NCI-H748 treated with DMSO at 0.1 percent for 48 hours (cell line): Measurements from ENCODE around the gene PRPF31.
A peak's percentile ranks its signal among the peaks of the same experiment; 100 is the strongest.

ENCODE experiments used
- DNase-seq: peaks from one replicate; lab custom pipeline; 2025; lab: John Stamatoyannopoulos, UW

PRPF31 gene

GRCh38 chr19:54108496-54108895 is 7.1 kb upstream of the PRPF31 start:
- DNase-seq = no peak

DNA sequence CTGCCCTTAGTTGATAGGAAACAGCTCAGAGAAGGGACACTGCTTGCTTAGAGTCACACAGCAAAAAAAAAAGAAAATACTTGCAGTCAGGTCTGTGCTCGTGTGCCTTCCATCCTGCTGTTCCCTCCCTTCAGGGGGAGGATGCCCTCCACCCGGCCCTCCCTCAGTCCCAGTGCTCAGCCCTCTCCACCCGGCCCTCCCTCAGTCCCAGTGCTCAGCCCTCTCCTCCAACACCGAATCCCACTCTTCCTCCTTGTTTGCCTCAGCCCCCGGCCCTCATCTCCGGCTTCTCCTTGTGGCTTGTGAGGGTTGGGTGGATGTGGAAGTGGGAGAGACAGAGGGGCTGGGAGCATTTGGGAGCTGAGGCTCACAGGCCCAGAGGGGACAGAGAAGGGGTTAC is 5.9 kb upstream of the PRPF31 start:
- DNase-seq = no peak

GRCh38 chr19:54114340-54115108 is 1.0 kb upstream of the PRPF31 start:
- no peak for DNase-seq

GRCh38 chr19:54121259-54121658 is 5.7 kb downstream of the PRPF31 start:
- DNase-seq = no peak

GRCh38 chr19:54123682-54124081 is 8.1 kb downstream of the PRPF31 start:
- no peak for DNase-seq

- DNase-seq = no peak
These were observed 8.8 kb downstream of the PRPF31 start for GRCh38 chr19:54124393-54124792.

GRCh38 chr19:54125713-54126112 is 10.2 kb downstream of the PRPF31 start:
- DNase-seq = no peak

GRCh38 chr19:54127688-54128440 is 12.3 kb downstream of the PRPF31 start:
- DNase-seq = no peak

- no peak for DNase-seq
These were observed 12.8 kb downstream of the PRPF31 start for GRCh38 chr19:54128441-54128725.

- DNase-seq = no peak
These were observed 13.5 kb downstream of the PRPF31 start for GRCh38 chr19:54128796-54129616.

DNA sequence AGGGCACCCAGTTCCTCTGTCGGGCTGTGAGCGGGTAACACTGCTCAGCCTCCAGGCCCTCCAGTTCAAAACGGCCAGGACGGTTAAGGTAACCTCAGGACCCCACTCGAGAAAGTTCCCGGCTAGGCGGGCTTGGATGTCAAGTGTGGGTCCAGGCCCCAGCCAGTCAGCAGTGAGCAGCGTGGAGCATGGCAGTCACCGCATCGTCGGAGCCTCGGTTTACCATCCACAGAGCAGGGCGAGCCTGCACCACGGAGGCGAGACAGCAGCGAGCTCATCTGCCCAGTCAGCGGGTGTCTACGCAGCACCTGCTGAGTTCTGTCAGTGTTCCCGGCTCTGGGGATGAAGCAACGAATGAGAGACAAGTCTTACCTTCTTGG is 14.1 kb downstream of the PRPF31 start:
- DNase-seq = no peak

DNA sequence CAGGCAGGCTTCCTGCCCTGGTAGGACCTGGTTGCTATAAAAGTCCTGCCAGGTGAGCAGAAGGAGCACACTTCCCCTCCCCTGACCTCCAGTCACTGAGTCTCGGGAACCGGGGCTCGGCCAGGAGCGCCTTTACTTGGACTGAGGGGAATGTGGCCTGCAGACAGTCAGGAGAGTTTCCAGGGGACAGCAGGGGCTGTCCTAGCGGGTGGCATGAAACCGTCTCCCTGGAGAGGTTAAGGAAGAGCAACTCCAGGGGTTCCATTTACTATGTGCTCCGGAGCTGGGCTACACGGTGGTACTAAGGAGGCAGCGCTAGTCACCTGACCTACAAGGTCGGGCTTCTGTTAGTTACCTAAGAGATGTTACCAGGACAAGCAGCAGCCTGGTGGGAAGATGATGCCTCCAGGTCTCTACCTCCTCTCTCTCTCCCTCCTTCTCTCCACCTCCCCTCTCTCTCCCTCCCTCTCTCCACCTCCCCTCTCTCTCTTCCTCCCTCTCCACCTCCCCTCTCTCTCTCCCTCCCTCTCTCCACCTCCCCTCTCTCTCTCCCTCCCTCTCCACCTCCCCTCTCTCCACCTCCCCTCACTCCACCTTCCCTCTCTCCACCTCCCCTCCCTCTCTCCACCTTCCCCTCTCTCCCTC is 17.9 kb downstream of the PRPF31 start:
- DNase-seq = no peak

GRCh38 chr19:54133957-54134590 is 18.5 kb downstream of the PRPF31 start:
- no peak for DNase-seq

GRCh38 chr19:54136086-54136863 is 20.7 kb downstream of the PRPF31 start:
- DNase-seq = no peak

GRCh38 chr19:54136864-54137698 is 21.5 kb downstream of the PRPF31 start:
- peak; percentile 100 for DNase-seq

DNA sequence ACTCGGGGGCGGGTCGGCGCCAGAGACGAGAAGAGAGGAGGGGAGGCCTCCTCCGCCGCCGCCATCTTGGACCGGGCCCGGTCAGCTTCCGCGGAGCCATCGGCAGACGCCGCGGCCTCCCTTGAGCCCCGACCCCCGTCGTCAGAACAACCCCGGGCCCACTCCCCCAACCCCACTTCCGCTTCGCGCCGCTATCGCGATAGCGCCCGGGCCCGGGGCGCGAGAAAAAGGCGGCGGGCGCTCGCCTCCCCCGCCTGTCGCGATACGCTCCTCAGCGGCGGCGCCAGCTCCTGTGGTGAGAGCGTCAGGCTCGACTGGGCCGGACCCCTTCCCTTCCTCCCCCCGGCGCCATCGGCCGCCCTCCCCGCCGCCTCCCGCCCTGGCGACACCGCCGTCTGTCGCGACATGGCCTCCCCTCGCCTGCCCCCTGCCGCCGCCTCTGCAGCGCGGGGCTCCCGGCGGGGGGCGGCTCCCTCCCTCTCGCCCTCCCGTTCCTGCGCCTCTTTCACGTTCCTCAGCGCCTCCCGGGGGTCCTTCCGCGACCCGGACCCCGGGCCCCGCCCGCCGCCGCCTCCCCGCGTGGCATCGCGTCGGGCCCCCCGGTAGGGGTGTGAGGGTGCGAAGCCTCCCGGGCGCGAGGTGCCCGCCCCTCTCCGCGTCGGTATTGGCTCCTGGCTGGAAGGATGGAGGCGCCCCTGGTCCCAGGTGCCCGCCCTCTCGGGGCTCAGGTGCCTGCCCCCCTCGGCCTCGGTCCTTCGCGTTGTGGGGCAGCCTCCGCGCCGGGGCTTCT is 22.3 kb downstream of the PRPF31 start, which contains the start of gene CNOT3:
TSS of gene CNOT3 (plus strand) at position 64 of the 790 bp plus-strand sequence. CDS start 5,217 bp downstream, outside the sequence.
- no peak for DNase-seq

DNA sequence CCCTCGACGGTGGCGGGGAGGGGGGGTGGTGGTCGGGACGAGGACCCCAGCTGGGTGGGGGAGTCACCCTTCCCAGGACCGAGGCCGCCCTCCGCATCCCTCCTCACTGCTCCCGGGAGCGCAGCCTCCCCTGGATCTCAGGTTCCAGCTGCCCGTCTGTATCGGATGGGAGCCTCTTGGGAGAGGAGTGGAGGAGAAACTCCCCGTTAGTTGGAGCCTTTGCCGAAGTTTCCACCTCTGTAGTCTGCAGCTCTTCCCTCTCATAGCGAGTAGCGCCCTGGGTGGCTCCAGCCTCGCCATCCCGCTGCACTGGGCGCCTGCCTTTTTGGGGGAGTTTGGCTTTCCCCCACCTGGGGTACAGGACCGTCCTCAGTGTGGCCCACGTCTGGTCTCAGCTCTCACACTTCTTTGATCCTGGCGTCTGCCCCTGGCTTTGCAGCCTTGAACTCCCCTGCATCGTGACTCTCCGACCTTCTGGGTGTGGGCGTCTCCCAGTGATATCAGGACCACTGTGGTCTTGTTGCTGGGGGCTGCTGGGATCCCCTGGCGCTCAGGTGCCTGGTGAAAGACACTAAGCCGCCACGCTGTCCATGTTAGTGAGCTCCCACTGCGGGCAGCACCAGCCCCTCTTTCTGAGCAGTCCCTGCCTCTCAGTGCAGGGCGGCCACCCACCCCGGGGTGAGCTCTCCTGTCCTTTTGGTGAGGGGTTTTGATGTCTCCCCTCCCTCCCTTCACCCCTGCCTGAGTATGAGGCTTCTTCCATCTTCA is 23.1 kb downstream of the PRPF31 start:
- DNase-seq = no peak

- no peak for DNase-seq
These were observed 25.8 kb downstream of the PRPF31 start for GRCh38 chr19:54141356-54141755.
